K562 (cell line): ENCODE data around the gene LYRM1. TPM values are rescaled to one million over a fixed set of nuclear protein-coding genes. Genes with fewer than 3 reads are reported as not detected.

Experiments used
- BDP1 ChIP-seq: IDR thresholded peaks from 3 replicates; pipeline ENCODE4 v1.6.1; 2011; ENCODE audit not compliant: insufficient read length, insufficient read depth
- CC2D1A ChIP-seq: fragments of 450-650 bp; IDR thresholded peaks from 2 replicates; pipeline ENCODE4 v1.6.1; 2017; ENCODE audit warnings: mild to moderate bottlenecking
- CEBPG ChIP-seq, 3 experiments: fragments of 200-800 bp in 1 of 3; sonication (Bioruptor generic) in 1 of 3; sonication (generic) in 1 of 3; formaldehyde crosslinking in 1 of 3; IDR thresholded peaks in 2 of 3; conservative IDR thresholded peaks in 1 of 3; 2 replicates each; pipeline versions ENCODE4 v1.6.1 to v1.8.0; 2016 to 2022; ENCODE audit warnings: missing compliant biosample characterization in 2 of 3, missing genetic modification characterization in 2 of 3, mild to moderate bottlenecking in 1 of 3, missing genetic modification reagents in 1 of 3
- CHD1 ChIP-seq: fragments of 200-600 bp; sonication (generic); IDR thresholded peaks from one replicate; pipeline ENCODE4 v1.6.1; 2012; ENCODE audit warnings: mild to moderate bottlenecking, moderate library complexity, low read length, inconsistent platforms
- ETV1 ChIP-seq: fragments of 450-650 bp; conservative IDR thresholded peaks from 2 replicates; pipeline ENCODE4 v1.6.1; 2016; ENCODE audit warnings: missing genetic modification characterization, control low read depth, low read depth, missing compliant biosample characterization
- HSF4 ChIP-seq: fragments of 250-450 bp; sonication (Bioruptor Pico); IDR thresholded peaks from 2 replicates; pipeline ENCODE4 v2.1.2; 2022; ENCODE audit warnings: mild to moderate bottlenecking, moderate library complexity, borderline replicate concordance
- IFI16 ChIP-seq: fragments of 250-450 bp; sonication (Bioruptor Pico); IDR thresholded peaks from 2 replicates; pipeline ENCODE4 v2.1.2; 2022; ENCODE audit warnings: mild to moderate bottlenecking, inconsistent platforms
- KAT8 ChIP-seq: fragments of 450-650 bp; IDR thresholded peaks from 2 replicates; pipeline ENCODE4 v1.6.1; 2016; ENCODE audit warnings: low read depth, mild to moderate bottlenecking
- LARP7 ChIP-seq: fragments of 450-650 bp; IDR thresholded peaks from 2 replicates; pipeline ENCODE4 v1.6.1; 2016
- POLR2AphosphoS5 ChIP-seq: IDR thresholded peaks from 2 replicates; pipeline ENCODE4 v1.6.1; 2011; ENCODE audit warnings: mild to moderate bottlenecking, low read depth, low read length, moderate library complexity; ENCODE audit not compliant: control insufficient read depth, insufficient read depth
- RNF2 ChIP-seq: sonication (generic); IDR thresholded peaks from 2 replicates; pipeline ENCODE4 v1.6.1; 2016
- SAFB ChIP-seq: fragments of 200-400 bp; formaldehyde crosslinking; IDR thresholded peaks from 2 replicates; pipeline ENCODE4 v1.6.1; 2017; ENCODE audit warnings: low read depth, low read length, borderline replicate concordance
- SUPT5H ChIP-seq: fragments of 450-650 bp; IDR thresholded peaks from 2 replicates; pipeline ENCODE4 v1.6.1; 2016
- TCF3 ChIP-seq: sonication (generic); formaldehyde crosslinking; IDR thresholded peaks from 2 replicates; pipeline ENCODE4 v1.4.0; 2020; ENCODE audit warnings: mild to moderate bottlenecking, missing genetic modification reagents
- TCF7 ChIP-seq: sonication (generic); IDR thresholded peaks from 2 replicates; pipeline ENCODE4 v1.6.1; 2016; ENCODE audit warnings: antibody characterized with exemption, borderline replicate concordance
- ZKSCAN1 ChIP-seq: fragments of 150-350 bp; IDR thresholded peaks from 2 replicates; pipeline ENCODE4 v1.6.1; 2016; ENCODE audit warnings: low read depth, low read length
- ZNF12 ChIP-seq: sonication (generic); formaldehyde crosslinking; IDR thresholded peaks from 2 replicates; pipeline ENCODE4 v1.4.0; 2020; ENCODE audit warnings: mild to moderate bottlenecking, missing genetic modification reagents
- polyA plus RNA-seq, 8 experiments: library from polyadenylated mRNA; depleted of rRNA in 4 of 8; stranded (reverse) in 5 of 8; unstranded in 3 of 8; fragments of >200 nt; fragmentation: Nextera tagmentation in 2 of 8; fragmentation: Illumina TruSeq in 1 of 8; extraction: Ambion mirVana in 2 of 8; extraction: Trizol in 1 of 8; gene quantifications; 2 replicates each; pipeline versions ENCODE4 v1.2.1 to v1.2.3, GENCODE V29; 2011 to 2014; ENCODE audit warnings: inconsistent platforms in 1 of 8, missing spikeins in 1 of 8
- total RNA-seq, 7 experiments: library from RNA; depleted of rRNA in 6 of 7; stranded (reverse); fragments of >200 nt in 6 of 7; fragmentation: Illumina TruSeq in 2 of 7; extraction: Trizol in 2 of 7; gene quantifications; 2 replicates each; pipeline versions ENCODE4 v1.2.1 to v1.2.3, GENCODE V29; 2011 to 2021; ENCODE audit warnings: low replicate concordance in 1 of 7
- TF ChIP-seq, protein P1 (sequence below): fragments of 450-650 bp; IDR thresholded peaks from 2 replicates; pipeline ENCODE4 v1.6.1; 2016; ENCODE audit warnings: antibody characterized with exemption
- TF ChIP-seq, protein P2 (sequence below): fragments of 250-450 bp; sonication (Bioruptor Pico); IDR thresholded peaks from 2 replicates; pipeline ENCODE4 v1.4.0; 2020; ENCODE audit warnings: borderline replicate concordance
- TF ChIP-seq, protein P3 (sequence below): fragments of 450-650 bp; formaldehyde crosslinking; conservative IDR thresholded peaks from 2 replicates; pipeline ENCODE4 v1.4.0; 2022; ENCODE audit warnings: mild to moderate bottlenecking, missing genetic modification characterization

LYRM1 gene
- total and polyA plus RNA-seq, 9 of the 15 experiments (the other 6 are each of a cell fraction or from before 2014, with no cell fraction given) = 17.5 to 44.1 (median 32.7) TPM

DNA sequence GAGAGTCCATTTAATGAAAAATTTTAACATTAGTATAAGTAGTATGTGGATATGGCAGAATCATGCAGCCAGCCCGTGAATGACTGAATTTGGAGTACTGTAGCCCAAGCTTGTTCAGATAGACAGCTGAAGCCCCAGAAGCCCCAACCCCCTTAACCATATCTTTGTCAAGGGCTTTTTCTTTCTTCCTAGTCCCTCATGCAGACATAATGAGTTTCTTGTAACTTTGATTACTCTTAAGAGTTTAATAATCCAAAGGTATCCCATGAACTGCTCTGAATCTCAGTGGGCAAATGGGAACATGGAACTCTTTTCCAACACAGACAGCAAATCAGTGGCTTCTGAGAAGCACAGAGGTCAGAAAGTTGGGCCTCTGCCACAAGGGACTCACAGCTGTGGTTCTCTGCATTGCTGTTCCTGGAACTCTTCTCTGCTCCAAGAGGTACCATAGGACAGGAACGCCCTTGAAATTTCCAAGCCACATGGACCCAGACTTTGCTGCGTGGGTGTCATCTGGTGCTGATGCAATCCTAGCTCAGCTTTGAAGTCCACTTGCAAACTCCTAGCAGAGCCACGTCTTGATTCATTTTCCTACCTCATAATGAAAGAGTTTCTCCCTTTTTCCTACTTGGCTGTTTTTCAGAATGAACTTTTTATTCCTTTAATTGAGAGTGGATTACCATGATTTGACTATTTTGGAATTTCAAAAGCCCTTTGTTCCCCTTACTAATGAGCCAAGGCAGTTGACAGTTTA, 18.1 kb downstream of the LYRM1 start (continued):
- TF ChIP-seq POLR2AphosphoS5 (no peak), HSF4 (no peak), ZKSCAN1 (no peak), SAFB (no peak), CEBPG (CRISPR knock-in tag; IDR thresholded peaks at IDR 0.05) (peak; percentile 98), CEBPG (tag; conservative IDR thresholded peaks at IDR 0.05 in 1 of 2, IDR thresholded peaks at IDR 0.05 in 1 of 2) (peak; percentile 96 to 99), IFI16 (no peak), CHD1 (no peak), ZNF12 (CRISPR knock-in tag) (no peak), RNF2 (peak; percentile 54; the same call in 1 of the 2 replicates), TCF3 (peak; percentile 63), SUPT5H (no peak), BDP1 (no peak), KAT8 (no peak), ETV1 (tag) (0 out of 2 replicates have a peak, but pooled peaks have one; percentile 14), LARP7 (no peak), CC2D1A (no peak), TCF7 (no peak)
- TF ChIP-seq, protein P1, sequence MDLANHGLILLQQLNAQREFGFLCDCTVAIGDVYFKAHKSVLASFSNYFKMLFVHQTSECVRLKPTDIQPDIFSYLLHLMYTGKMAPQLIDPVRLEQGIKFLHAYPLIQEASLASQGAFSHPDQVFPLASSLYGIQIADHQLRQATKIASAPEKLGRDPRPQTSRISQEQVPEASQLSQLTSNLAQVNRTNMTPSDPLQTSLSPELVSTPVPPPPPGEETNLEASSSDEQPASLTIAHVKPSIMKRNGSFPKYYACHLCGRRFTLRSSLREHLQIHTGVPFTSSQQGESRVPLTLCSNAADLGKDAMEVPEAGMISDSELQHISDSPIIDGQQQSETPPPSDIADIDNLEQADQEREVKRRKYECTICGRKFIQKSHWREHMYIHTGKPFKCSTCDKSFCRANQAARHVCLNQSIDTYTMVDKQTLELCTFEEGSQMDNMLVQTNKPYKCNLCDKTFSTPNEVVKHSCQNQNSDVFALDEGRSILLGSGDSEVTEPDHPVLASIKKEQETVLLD = no peak
- TF ChIP-seq, protein P2, sequence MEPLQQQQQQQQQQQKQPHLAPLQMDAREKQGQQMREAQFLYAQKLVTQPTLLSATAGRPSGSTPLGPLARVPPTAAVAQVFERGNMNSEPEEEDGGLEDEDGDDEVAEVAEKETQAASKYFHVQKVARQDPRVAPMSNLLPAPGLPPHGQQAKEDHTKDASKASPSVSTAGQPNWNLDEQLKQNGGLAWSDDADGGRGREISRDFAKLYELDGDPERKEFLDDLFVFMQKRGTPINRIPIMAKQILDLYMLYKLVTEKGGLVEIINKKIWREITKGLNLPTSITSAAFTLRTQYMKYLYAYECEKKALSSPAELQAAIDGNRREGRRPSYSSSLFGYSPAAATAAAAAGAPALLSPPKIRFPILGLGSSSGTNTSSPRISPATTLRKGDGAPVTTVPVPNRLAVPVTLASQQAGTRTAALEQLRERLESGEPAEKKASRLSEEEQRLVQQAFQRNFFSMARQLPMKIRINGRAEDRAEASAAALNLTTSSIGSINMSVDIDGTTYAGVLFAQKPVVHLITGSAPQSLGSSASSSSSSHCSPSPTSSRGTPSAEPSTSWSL = no peak
- TF ChIP-seq, protein P3, sequence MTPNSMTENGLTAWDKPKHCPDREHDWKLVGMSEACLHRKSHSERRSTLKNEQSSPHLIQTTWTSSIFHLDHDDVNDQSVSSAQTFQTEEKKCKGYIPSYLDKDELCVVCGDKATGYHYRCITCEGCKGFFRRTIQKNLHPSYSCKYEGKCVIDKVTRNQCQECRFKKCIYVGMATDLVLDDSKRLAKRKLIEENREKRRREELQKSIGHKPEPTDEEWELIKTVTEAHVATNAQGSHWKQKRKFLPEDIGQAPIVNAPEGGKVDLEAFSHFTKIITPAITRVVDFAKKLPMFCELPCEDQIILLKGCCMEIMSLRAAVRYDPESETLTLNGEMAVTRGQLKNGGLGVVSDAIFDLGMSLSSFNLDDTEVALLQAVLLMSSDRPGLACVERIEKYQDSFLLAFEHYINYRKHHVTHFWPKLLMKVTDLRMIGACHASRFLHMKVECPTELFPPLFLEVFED (CRISPR knock-in tag) = no peak
